GM19193 (cell line): ENCODE data around the gene AFG1L.

Source experiments
- POLR2A ChIP-seq: IDR thresholded peaks from 4 replicates; pipeline ENCODE4 v1.6.1; 2011; ENCODE audit not compliant: insufficient read depth, insufficient read length; ENCODE audit errors: extremely low read depth

The AFG1L gene

GRCh38 chr6:108541843-108542759, 247.2 kb downstream of the AFG1L start:
- no peak for TF ChIP-seq POLR2A

GRCh38 chr6:108543175-108543940, 248.5 kb downstream of the AFG1L start:
- TF ChIP-seq POLR2A, result no peak

GRCh38 chr6:108544606-108545005, 249.8 kb downstream of the AFG1L start:
- TF ChIP-seq POLR2A, result no peak

- TF ChIP-seq POLR2A, result no peak
Observed at GRCh38 chr6:108546079-108547049, 251.5 kb downstream of the AFG1L start.

- no peak for TF ChIP-seq POLR2A
Observed at GRCh38 chr6:108549241-108549640, 254.4 kb downstream of the AFG1L start.

- no peak for TF ChIP-seq POLR2A
Observed at GRCh38 chr6:108549741-108550140, 254.9 kb downstream of the AFG1L start.

- TF ChIP-seq POLR2A, result no peak
Observed at GRCh38 chr6:108550256-108550655, 255.4 kb downstream of the AFG1L start.

- no peak for TF ChIP-seq POLR2A
Observed at GRCh38 chr6:108555399-108556052, 260.7 kb downstream of the AFG1L start.

GRCh38 chr6:108556250-108556649, 261.4 kb downstream of the AFG1L start:
- TF ChIP-seq POLR2A, result no peak

GRCh38 chr6:108556866-108557493, 262.1 kb downstream of the AFG1L start:
- TF ChIP-seq POLR2A, result no peak

- TF ChIP-seq POLR2A, result no peak
Observed at GRCh38 chr6:108557494-108558371, 262.9 kb downstream of the AFG1L start.

- no peak for TF ChIP-seq POLR2A
Observed at GRCh38 chr6:108558372-108559096, 263.7 kb downstream of the AFG1L start.
